Loucy (cell line): ENCODE data around the gene MAN2A1.
"Not testable (repeated sequence)": the region's sequence is repeated elsewhere in the genome, so short reads cannot be mapped to it uniquely, and the experiment has no call there.

Experiments used
- H2AFZ ChIP-seq: fragments of 200-600 bp; sonication (generic); 2 replicates; pipeline ENCODE4 v1.6.0; 2016; ENCODE audit warnings: antibody characterized with exemption, mild to moderate bottlenecking, low read length, moderate library complexity
- H3F3A ChIP-seq: fragments of 200-600 bp; 2 replicates; pipeline ENCODE4 v1.6.0; 2016; ENCODE audit warnings: antibody characterized with exemption, low read depth, mild to moderate bottlenecking
- H3K27me3 ChIP-seq: fragments of 200-600 bp; sonication (generic); 2 replicates; pipeline ENCODE4 v1.6.1; 2014; ENCODE audit warnings: low read length, mild to moderate bottlenecking; ENCODE audit not compliant: insufficient read depth, poor library complexity, severe bottlenecking
- H3K36me3 ChIP-seq: fragments of 200-600 bp; sonication (generic); 2 replicates; pipeline ENCODE4 v1.6.1; 2016; ENCODE audit warnings: low read length; ENCODE audit not compliant: insufficient read depth
- H3K4me1 ChIP-seq: fragments of 200-600 bp; sonication (generic); 2 replicates; pipeline ENCODE4 v1.5.1; 2014; ENCODE audit warnings: low read length, mild to moderate bottlenecking; ENCODE audit not compliant: insufficient read depth, poor library complexity, severe bottlenecking
- H3K4me2 ChIP-seq: fragments of 200-600 bp; sonication (generic); 2 replicates; pipeline ENCODE4 v1.6.0; 2014; ENCODE audit warnings: antibody characterized with exemption, low read length, low read depth, mild to moderate bottlenecking; ENCODE audit not compliant: poor library complexity, severe bottlenecking
- H3K4me3 ChIP-seq: fragments of 200-600 bp; sonication (generic); 2 replicates; pipeline ENCODE4 v1.5.1; 2014; ENCODE audit warnings: low read length, mild to moderate bottlenecking, mixed read lengths; ENCODE audit not compliant: poor library complexity, severe bottlenecking
- H3K79me2 ChIP-seq: fragments of 200-600 bp; sonication (generic); 2 replicates; pipeline ENCODE4 v1.6.1; 2014; ENCODE audit warnings: low read length; ENCODE audit not compliant: insufficient read depth
- H3K9ac ChIP-seq: fragments of 200-600 bp; sonication (generic); 2 replicates; pipeline ENCODE4 v1.6.0; 2014; ENCODE audit warnings: mild to moderate bottlenecking, low read depth, low read length, moderate library complexity; ENCODE audit not compliant: poor library complexity, severe bottlenecking
- H3K9me2 ChIP-seq: fragments of 200-600 bp; sonication (generic); replicated peaks from 2 replicates; pipeline ENCODE4 v1.6.1; 2016; ENCODE audit warnings: low read depth, low read length, mixed read lengths
- H3K9me3 ChIP-seq: fragments of 200-600 bp; sonication (generic); 2 replicates; pipeline ENCODE4 v1.6.1; 2014; ENCODE audit warnings: mild to moderate bottlenecking, antibody characterized with exemption, low read length, low read depth; ENCODE audit not compliant: insufficient read depth
- H4K20me1 ChIP-seq: fragments of 200-600 bp; sonication (generic); 2 replicates; pipeline ENCODE4 v1.6.0; 2014; ENCODE audit warnings: antibody characterized with exemption, low read length, mild to moderate bottlenecking; ENCODE audit not compliant: insufficient read depth, poor library complexity, severe bottlenecking
- CTCF ChIP-seq: fragments of 200-600 bp; sonication (generic); conservative IDR thresholded peaks from 2 replicates; pipeline ENCODE4 v1.5.1; 2014; ENCODE audit warnings: mild to moderate bottlenecking, antibody characterized with exemption, low read length
- EZH2phosphoT487 ChIP-seq: fragments of 200-600 bp; IDR thresholded peaks from 2 replicates; pipeline ENCODE4 v1.6.1; 2018; ENCODE audit warnings: antibody characterized with exemption, mild to moderate bottlenecking, moderate library complexity, borderline replicate concordance

Gene MAN2A1

GRCh38 chr5:109759306-109759705 is 69.6 kb downstream of the MAN2A1 start:
- no peak overlapping the region for H3K4me3 ChIP-seq
- no peak overlapping the region for H3K9ac ChIP-seq
- H2AFZ ChIP-seq: no peak overlapping the region
- H3K4me1 ChIP-seq: no peaks in the 10 kb centered on the region
- no peaks in the 10 kb centered on the region for H3K9me2 ChIP-seq
- no peaks in the 10 kb centered on the region for H3K9me3 ChIP-seq
- peaks cover 27% of the 10 kb centered on the region; the same call in 1 of the 2 replicates for H3K36me3 ChIP-seq
- 0 out of 2 replicates have a peak, but pooled peaks cover 4% of the 10 kb centered on the region for H3K79me2 ChIP-seq
- no peak overlapping the region for H3K4me2 ChIP-seq
- no peaks in the 10 kb centered on the region for H3F3A ChIP-seq
- TF ChIP-seq CTCF: no peak
- no peak for TF ChIP-seq EZH2phosphoT487
- no peaks in the 10 kb centered on the region for H3K27me3 ChIP-seq
- no peaks in the 10 kb centered on the region for H4K20me1 ChIP-seq

- H3K79me2 ChIP-seq, H3K9ac ChIP-seq, H3F3A ChIP-seq, H3K27me3 ChIP-seq, H3K4me3 ChIP-seq, H3K9me2 ChIP-seq, H3K4me2 ChIP-seq, H3K9me3 ChIP-seq, H4K20me1 ChIP-seq, H3K4me1 ChIP-seq, H2AFZ ChIP-seq: not testable (repeated sequence)
- peaks cover 27% of the 10 kb centered on the region; the same call in 1 of the 2 replicates for H3K36me3 ChIP-seq
These were observed 70.4 kb downstream of the MAN2A1 start for GRCh38 chr5:109760130-109760529.

GRCh38 chr5:109762821-109763220 is 73.1 kb downstream of the MAN2A1 start:
- H3K4me2 ChIP-seq: no peak overlapping the region
- H2AFZ ChIP-seq: no peak overlapping the region
- H3K36me3 ChIP-seq: peaks cover 13% of the 10 kb centered on the region; the same call in 1 of the 2 replicates
- H3K27me3 ChIP-seq: no peaks in the 10 kb centered on the region
- no peaks in the 10 kb centered on the region for H3F3A ChIP-seq
- no peaks in the 10 kb centered on the region for H3K9me2 ChIP-seq
- no peaks in the 10 kb centered on the region for H3K4me1 ChIP-seq
- H3K9me3 ChIP-seq: no peaks in the 10 kb centered on the region
- 0 out of 2 replicates have a peak, but pooled peaks cover 4% of the 10 kb centered on the region for H3K79me2 ChIP-seq
- TF ChIP-seq CTCF (no peak), EZH2phosphoT487 (no peak)
- H3K9ac ChIP-seq: no peak overlapping the region
- no peak overlapping the region for H3K4me3 ChIP-seq
- no peaks in the 10 kb centered on the region for H4K20me1 ChIP-seq

GRCh38 chr5:109767184-109767995 is 77.7 kb downstream of the MAN2A1 start:
- Histone ChIP-seq H3K9ac (no peak overlapping the region), H2AFZ (no peak overlapping the region), H3K79me2 (no peaks in the 10 kb centered on the region), H4K20me1 (no peaks in the 10 kb centered on the region), H3K9me2 (no peaks in the 10 kb centered on the region), H3K27me3 (no peaks in the 10 kb centered on the region), H3K4me3 (no peak overlapping the region), H3K4me2 (no peak overlapping the region), H3K4me1 (no peaks in the 10 kb centered on the region), H3K9me3 (no peaks in the 10 kb centered on the region), H3F3A (no peaks in the 10 kb centered on the region), H3K36me3 (peaks cover 15% of the 10 kb centered on the region; the same call in 1 of the 2 replicates)
- TF ChIP-seq EZH2phosphoT487: no peak
- no peak for TF ChIP-seq CTCF
